Right renal pelvis (tissue), 4 donors: ENCODE data around the gene ARMCX1. TPM values are rescaled to one million over a fixed set of nuclear protein-coding genes. Genes with fewer than 3 reads are reported as not detected.
"Not testable (repeated sequence)": the region's sequence is repeated elsewhere in the genome, so short reads cannot be mapped to it uniquely, and the experiment has no call there.

Source experiments
- DNase-seq, 4 donors: peaks; one replicate each; pipeline ENCODE4 v3.0.0-alpha.2; 2013; ENCODE audit warnings: low read depth in 4 of 4, low spot score in 3 of 4, missing footprints in 1 of 4
- polyA plus RNA-seq, 4 donors: library from polyadenylated mRNA; unstranded; fragments of 120-200 nt; gene quantifications; one replicate each; pipeline ENCODE4 v1.2.1, GENCODE V29; 2013; ENCODE audit not compliant: insufficient read length in 4 of 4

The ARMCX1 gene
- polyA plus RNA-seq, result 10 to 100 TPM; 49.2 to 54.1 (median 52.0) TPM

- DNase-seq, result peak in 3 of 4 donors; percentile 30 to 50 (median 48)
Observed at GRCh38 chrX:101550362-101550750, at the start of gene ARMCX1. Gene ARMCX1, plus strand, starts transcription at chrX:101550547. Its CDS starts 2,384 bp downstream, at chrX:101552931.

GRCh38 chrX:101502929-101503328 lies 47.4 kb upstream of the ARMCX1 start:
- not testable (repeated sequence) for DNase-seq

GRCh38 chrX:101507372-101507771 lies 43.0 kb upstream of the ARMCX1 start:
- no peak for DNase-seq

GRCh38 chrX:101507986-101508385 lies 42.4 kb upstream of the ARMCX1 start:
- DNase-seq, result no peak

GRCh38 chrX:101530944-101531343 lies 19.4 kb upstream of the ARMCX1 start:
- DNase-seq, result no peak

GRCh38 chrX:101539116-101539515 lies 11.2 kb upstream of the ARMCX1 start:
- DNase-seq, result no peak

GRCh38 chrX:101550751-101551379 lies 518 bp downstream of the ARMCX1 start:
- DNase-seq, result peak in 3 of 4 donors; percentile 31 to 46 (median 33)

- DNase-seq, result no peak
Observed at GRCh38 chrX:101551380-101551767, 1.0 kb downstream of the ARMCX1 start.

GRCh38 chrX:101552714-101553113 lies 2.4 kb downstream of the ARMCX1 start:
- no peak for DNase-seq

- DNase-seq, result no peak
Observed at GRCh38 chrX:101564651-101565050, 14.3 kb downstream of the ARMCX1 start.

GRCh38 chrX:101595739-101596419 lies 45.5 kb downstream of the ARMCX1 start:
- DNase-seq, result peak; percentile 35 to 61 (median 56)

GRCh38 chrX:101599592-101599991 lies 49.2 kb downstream of the ARMCX1 start:
- DNase-seq, result not testable (repeated sequence)

- no peak for DNase-seq
Observed at GRCh38 chrX:101602077-101602476, 51.7 kb downstream of the ARMCX1 start.

Other genes with a start within 250 kb of the ARMCX1 start
- gene TIMM8A, start 201.8 kb upstream of the ARMCX1 start, polyA plus RNA-seq, result 10 to 100 TPM; 17.7 to 19.4 (median 18.6) TPM
- gene BTK, start 164.4 kb upstream of the ARMCX1 start, polyA plus RNA-seq, result 1 to 10 TPM; 1.4 to 3.9 (median 2.1) TPM
- 1,000 to 10,000 TPM in 1 of 4 donors, 100 to 1,000 TPM in 3; 919 to 1,205 (median 965) TPM for gene RPL36A, start 159.5 kb upstream of the ARMCX1 start, polyA plus RNA-seq
- gene GLA, start 142.6 kb upstream of the ARMCX1 start, polyA plus RNA-seq, result 10 to 100 TPM; 29.8 to 31.8 (median 31.1) TPM
- gene HNRNPH2, start 142.3 kb upstream of the ARMCX1 start, polyA plus RNA-seq, result 100 to 1,000 TPM; 134 to 155 (median 147) TPM
- gene ARMCX4, start 65.1 kb upstream of the ARMCX1 start, polyA plus RNA-seq, result 10 to 100 TPM; 19.0 to 24.6 (median 21.9) TPM
- gene ARMCX6, start 67.5 kb downstream of the ARMCX1 start, polyA plus RNA-seq, result 10 to 100 TPM; 79.2 to 85.2 (median 82.6) TPM
- 100 to 1,000 TPM; 117 to 118 (median 118) TPM for gene ARMCX3, start 72.6 kb downstream of the ARMCX1 start, polyA plus RNA-seq
- 100 to 1,000 TPM; 102 to 137 (median 107) TPM for gene ARMCX2, start 109.3 kb downstream of the ARMCX1 start, polyA plus RNA-seq